GM19467 (cell line): ENCODE data around the gene WWTR1.

Experiments used
- ATAC-seq: cut with Tn5 transposase; IDR thresholded peaks from one replicate; pipeline ENCODE4 v1.9.1; 2021; ENCODE audit warnings: mild to moderate bottlenecking, moderate library complexity; ENCODE audit not compliant: unreplicated experiment

Gene WWTR1

GRCh38 chr3:149596134-149596770, 61.6 kb downstream of the WWTR1 start:
- no peak for ATAC-seq

GRCh38 chr3:149593418-149594160, 64.2 kb downstream of the WWTR1 start:
- no peak for ATAC-seq

DNA sequence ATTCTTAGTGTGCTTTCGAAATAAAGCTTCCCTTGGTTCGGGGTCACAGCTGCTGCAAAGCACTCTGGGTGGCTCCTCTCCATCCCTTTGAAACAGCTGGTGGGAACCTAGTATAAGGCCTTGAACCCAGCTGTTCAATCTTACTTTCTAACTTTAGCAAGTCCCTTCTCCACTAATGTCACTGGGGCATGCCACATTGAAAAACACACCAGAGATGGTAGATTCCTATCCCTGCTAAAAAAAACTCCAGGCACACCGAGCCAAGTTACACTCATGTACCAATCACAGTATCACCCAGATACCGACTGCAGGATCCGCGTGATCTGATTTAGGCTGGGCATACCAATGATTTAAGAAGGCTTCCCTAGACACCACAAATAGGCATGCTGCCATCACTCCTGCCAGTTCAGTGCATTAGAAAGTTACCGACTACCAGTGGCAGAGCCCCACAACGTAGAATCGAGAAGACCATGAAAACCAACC, 65.0 kb downstream of the WWTR1 start:
- ATAC-seq = no peak

- ATAC-seq = no peak
These were observed 67.0 kb downstream of the WWTR1 start for GRCh38 chr3:149590691-149591441.

- no peak for ATAC-seq
These were observed 68.5 kb downstream of the WWTR1 start for GRCh38 chr3:149589332-149589731.

GRCh38 chr3:149588909-149589308, 68.9 kb downstream of the WWTR1 start:
- ATAC-seq = no peak

- no peak for ATAC-seq
These were observed 70.4 kb downstream of the WWTR1 start for GRCh38 chr3:149587383-149587782.

GRCh38 chr3:149586871-149587270, 71.0 kb downstream of the WWTR1 start:
- ATAC-seq = no peak

GRCh38 chr3:149585401-149585726, 72.5 kb downstream of the WWTR1 start:
- peak; percentile 82 for ATAC-seq

- ATAC-seq = no peak
These were observed 73.7 kb downstream of the WWTR1 start for GRCh38 chr3:149583921-149584635.

- ATAC-seq = no peak
These were observed 75.4 kb downstream of the WWTR1 start for GRCh38 chr3:149582395-149582794.

DNA sequence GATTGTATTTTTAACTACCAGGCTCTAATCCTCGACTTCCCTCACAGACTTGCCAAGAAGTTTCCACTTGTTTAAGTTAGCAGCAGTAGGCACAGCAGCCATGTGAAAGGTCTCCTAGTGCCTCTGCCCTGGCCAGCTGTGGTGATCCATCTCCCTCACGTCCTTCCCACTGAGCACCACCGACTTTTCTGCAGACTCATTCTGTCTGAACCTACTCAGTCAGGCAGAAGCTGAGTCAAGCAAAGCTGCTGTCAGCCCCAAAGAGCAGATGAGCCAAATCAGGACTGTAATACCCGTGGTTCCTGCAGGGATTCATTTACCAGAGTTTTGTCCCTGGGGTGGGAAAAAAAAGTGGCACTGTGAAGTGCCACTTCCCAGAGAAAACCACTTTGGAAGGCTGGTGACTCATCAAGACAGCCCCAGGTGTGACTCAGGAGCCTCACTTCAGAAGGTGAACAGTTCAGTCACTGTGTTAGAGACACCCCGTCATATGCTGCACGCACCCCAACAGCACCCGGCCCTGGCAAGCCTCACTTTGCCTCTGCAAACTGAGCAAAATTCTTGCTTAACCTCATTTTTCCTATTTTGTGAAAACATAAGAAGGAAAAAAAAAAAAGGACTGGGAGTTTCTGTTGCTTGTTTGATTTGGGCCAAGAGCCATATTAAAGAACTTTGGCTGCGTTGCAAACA, 76.0 kb downstream of the WWTR1 start:
- ATAC-seq = no peak

- no peak for ATAC-seq
These were observed 76.6 kb downstream of the WWTR1 start for GRCh38 chr3:149581248-149581647.

DNA sequence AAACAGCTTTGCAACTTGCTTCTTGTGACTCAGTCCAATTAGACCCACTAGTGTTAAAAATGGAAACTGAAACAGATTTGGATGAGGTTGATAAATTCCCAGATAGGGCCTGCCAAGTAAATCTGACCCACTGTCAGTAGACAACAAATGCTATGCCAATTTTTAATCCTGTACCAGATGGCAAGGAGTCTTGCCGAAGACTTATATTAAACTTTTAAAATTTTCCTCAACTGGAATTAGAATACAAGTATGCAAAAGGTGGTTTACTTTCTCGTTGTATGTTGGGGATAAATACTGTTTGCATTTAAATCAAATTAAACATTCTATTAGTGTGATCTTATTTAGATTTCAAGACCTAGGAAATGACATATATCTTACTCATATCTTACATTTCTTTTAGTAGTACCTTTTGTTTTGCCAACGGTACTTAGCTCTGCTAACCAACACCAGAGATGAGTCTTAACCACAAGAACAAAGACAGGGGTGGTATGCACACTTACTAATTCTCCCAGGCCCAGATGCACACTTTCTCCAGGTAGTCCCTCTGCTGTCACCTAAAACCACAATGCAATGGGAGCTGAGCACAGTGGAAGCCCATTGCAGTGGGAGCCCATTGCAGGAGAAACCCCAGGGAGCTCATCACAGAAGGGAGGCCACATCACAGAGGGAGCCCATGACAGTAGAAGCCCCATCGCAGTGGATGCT, 77.8 kb downstream of the WWTR1 start:
- no peak for ATAC-seq

- no peak for ATAC-seq
These were observed 78.7 kb downstream of the WWTR1 start for GRCh38 chr3:149579161-149579560.

DNA sequence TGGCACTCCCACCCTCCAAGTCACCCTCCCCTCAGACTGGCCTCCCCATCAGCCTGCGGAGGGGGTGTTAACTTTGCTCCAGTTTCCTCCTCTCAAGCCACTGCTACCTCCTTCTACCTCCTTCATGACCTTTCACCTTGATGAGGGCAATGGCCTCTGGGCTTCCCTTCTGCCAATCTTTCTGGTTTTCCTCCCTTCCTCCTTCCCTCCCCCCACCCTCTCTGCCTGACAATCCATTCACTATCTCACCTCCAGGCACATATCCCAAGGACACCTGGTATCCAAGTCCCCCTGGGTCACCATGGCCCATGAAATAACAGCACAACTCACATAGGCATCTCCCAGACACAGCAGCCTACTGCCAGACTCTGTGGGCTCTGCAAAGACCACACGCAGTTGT, 80.0 kb downstream of the WWTR1 start:
- no peak for ATAC-seq

GRCh38 chr3:149575961-149576564, 81.8 kb downstream of the WWTR1 start:
- ATAC-seq = no peak

- ATAC-seq = no peak
These were observed 82.4 kb downstream of the WWTR1 start for GRCh38 chr3:149575213-149575960.
